Measurements from ENCODE around the gene PRKCE.

PRKCE gene

DNA sequence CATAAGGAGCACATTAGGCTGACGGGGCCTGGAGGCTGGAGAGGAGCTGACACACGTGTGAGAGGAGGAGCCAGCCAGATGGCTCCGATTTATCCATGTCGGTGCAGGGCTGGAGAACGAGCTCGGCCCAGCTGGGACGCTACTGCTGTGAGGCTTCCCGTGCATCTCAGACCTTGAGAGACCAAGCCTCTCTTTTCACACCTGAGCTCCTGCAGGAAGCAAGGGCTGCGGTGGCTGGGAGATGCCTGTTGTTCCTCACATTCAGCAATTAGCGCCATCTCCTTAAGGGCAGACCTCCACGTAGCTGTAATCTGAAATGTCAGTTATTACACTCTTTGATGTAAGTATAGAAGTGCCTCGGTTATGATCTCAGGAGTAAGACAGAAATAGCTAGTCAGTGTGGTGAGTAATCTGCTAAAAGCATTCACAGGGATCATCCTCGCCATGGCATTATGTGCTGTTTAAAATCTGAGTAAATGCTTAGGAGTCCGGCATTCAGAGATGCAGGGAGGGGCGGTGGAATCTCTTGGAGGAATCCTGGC, 107.9 kb downstream of the PRKCE start:
- DNase-seq: no peak

DNA sequence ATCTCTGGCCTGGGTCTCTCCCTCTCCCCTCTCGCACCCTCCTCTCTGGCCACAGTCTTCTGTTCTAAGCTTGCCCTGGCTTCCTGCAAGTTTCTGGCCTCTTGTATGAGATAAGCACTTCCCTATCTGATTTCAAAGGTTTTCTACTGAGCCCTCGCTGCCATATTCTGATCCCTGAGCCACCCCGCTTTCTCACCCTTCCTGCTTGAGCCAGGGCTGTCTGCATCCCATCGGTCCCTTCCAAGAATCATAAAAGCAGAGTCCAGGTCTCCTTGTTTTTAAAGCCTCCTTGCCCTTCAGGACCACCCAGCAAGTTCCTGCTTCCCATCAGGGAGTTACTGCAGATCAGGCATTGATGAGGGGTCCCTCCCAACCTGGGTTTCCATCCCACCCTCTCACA, 110.2 kb downstream of the PRKCE start:
- DNase-seq: no peak

DNA sequence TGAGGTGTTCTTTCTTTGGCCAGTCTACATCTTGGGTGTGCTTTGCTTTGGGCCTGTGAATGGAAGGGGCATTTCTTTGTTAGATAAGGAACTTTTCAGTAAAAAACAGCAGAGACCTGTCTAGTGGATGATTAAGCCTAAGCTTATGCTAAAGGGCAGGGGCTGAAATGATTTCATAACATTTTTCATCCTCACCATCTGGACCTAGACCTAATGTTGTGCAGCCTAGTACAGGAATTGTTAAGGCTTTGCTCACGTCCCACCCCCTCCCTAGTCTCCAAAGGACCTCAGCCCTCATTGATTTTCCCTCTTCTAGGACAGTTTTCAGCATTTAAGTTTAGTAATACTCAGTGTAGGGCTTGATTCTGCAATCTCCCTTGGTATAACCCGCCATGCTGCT, 111.8 kb downstream of the PRKCE start:
- no peak for DNase-seq

DNA sequence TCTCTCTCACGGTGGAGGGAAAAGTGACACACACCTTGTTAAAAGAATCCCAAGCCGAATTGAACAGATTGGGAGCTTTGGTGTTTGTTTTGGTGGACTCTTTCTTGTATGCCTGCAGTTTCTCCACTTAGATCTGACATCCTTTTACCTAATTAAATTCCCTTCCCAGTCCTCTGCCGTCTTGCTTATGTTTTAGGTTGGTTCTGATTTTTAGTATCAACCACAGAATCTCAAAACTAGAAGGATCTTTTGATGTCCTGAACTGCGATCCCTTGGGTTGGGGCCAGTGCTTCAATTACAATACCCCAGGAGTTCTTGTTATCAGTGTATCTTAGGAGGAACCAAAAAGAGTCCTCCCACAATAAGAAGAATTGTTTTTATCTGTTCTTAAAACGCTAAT, 112.3 kb downstream of the PRKCE start:
- no peak for DNase-seq

DNA sequence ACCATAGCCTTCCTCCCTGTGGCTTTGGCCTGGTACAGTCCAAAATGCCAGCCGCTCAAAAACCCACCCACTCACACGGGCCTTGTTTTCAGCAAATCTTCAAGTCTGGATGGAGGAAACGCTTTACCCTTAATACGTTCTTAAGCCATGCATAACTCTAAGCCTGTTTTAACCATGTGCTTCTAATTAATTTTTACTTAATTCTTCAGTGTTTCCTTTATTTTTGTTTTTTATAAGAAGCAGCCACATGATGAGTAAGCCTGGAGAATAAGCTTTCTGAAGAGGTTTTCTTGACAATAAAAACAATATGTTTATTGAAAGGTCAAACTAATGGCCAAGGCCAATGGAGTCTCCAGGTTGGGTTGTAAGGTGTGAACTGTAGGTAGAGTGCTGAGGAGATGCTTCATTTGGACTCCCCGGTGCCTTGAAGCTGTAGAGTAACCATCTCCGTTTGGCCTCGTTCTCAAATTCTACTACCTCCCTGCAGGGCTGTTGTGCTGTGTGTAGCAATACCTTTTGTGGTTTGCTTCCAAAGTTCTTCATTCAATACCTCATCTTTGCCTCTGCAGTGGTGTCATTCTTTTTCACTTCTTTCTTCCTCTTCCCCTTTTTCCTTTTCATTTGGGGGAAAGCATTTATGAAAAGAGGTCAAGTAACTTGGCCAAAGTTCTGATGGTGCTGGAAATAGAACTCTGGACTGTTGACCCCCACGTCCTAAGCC, 113.7 kb downstream of the PRKCE start:
- DNase-seq: no peak

DNA sequence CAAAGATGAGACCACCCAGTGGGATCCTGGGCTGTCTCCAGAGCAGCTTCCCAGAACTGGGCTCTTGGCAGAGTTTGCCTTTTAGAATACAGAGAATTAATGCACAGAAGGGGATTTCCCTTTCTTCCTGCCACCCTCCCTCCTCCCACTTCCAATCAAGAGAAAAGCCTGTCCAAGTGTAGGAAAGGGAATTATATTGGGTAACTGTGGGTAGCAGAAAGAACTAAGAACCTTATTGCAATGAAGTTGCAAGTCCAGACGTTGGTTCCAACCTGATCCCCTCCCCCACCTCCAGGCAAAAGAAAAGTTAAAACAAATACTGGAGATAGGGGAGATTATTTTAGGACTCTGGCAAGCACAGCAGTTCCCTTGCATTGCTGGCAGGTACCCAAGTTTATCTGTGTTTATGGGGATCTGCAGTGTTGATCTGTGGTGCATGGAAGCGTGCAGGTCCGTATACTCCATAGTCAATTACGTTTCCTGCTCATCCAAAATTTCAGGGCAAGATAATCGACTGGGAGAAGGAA, 114.3 kb downstream of the PRKCE start:
- no peak for DNase-seq

DNA sequence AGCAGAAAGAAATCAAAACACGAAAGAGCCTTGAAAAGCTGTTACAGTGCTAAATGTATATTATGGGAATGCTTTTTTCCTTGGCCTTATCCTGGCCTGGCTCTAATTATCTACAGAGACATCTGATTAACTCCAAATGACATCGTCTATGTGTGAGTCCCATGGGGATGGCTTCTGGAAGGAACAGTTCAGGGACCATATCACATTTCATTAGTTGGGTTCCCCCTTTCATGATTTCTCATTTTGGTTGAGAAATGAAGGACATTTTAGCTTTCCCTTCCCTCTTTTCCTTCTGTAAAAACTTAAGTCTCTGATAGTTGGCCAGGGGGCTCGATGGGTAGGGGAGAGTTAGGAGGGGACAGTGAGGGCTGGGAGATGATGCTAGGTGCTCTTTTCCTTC, 116.7 kb downstream of the PRKCE start:
- DNase-seq: no peak

DNA sequence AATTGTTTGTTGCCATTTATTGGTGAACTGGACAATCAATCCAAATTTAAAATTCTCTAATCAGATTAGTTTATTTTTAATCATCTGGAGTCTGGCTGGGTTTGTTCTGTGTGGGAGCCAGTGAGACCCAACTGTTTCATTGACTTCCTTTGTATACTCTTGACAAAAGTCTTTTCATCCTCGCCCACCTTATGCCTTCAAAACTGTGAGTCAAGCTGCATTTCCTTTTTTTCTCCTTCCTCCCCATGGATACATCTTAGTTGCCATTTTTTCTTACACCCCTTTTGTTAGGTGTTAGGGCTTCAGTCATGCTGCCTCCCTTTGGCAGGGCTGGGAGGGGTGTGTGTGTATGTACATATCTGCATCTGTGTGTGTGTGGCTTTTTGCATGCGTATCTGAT, 117.6 kb downstream of the PRKCE start:
- DNase-seq: no peak

DNA sequence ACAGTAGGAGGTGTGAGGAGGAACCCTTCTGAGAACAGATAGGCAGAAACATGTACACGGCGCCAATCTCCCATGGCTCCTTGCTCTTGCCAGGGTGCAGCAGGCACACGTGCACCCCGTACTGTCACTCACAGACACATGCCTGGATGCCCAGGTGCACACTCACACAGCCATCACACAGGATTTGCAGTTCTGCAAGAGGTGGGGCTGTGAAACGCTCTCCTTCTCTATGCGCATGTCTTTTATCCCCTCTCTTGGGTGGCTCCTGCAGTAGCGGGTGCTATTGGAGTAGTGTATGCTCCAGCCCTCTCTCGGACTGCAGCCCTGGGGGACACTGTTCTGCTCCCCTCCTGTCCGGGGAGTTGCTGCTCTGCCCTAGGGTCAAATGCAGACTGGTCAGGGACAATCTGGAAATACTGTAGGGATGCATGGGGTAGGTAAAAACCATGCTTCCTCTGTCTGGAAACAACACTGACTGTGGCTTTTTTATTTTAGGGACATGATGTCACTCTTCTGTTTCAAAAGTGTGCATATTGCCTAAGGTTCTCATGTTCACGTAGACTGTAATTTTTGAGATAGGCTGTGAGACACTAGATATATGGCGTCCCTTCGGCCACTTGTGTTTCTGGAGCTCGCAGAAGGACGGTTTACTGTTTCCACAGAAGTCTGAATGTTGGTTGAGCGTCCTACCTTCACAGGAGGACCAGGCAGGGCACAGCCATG, 118.5 kb downstream of the PRKCE start:
- no peak for DNase-seq

DNA sequence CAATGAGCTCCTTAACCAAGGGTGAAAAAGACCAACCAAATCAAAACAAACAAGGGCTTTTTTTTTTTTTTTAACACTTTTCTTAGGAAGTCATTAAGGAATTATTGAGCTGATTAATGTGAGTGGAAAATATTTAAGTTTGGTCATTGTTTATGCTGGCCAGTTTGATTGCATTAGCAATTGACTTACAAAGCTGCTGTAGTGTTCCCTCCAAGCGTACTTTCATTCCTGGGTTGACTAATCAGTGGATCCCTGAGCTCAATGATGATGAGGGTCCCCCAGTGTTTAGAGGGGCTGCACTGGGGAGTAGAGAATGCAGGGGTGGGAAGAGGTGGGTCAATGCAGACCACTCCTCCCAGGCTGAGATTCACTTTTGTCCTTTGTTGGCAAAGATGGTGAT, 119.3 kb downstream of the PRKCE start:
- no peak for DNase-seq

DNA sequence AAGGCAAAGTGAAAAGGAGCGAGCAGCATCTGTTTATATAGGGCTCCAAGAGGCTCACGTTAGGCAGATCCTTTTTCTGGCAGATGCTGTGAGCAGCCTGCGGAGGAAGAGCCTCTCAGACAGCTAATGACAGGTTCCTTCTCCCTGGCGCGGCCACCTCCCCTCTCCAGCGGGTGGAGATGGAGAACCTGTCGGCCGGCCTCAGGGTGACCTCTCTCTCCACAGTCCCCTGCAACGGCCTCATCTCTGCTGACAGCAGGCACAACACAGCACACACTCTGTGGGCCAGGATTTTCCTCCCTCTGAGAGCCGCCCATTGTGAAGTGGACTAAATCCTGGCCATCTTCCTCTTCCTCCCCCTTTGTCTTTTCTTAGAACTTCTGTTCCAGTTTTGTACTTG, 119.8 kb downstream of the PRKCE start:
- DNase-seq: no peak

DNA sequence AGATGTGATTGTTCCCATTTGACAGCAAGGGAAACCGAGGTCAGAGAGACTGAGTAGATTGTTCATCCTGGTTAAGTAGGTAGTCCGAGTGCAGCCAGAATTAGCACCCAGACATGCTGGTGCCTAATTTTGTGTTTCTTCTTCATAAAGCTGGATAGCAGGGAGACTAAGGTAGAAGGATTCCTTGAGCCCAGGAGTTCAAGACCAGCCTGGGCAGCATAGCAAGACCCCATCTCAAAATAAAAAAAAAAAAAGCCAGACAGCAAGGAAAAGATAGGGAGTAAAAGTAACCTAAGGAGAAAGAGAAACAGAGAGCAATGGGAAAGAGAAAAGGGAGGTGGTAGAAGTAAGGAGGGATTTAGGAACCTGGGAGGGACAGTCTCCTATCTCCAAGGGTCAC, 120.6 kb downstream of the PRKCE start:
- DNase-seq: no peak

DNA sequence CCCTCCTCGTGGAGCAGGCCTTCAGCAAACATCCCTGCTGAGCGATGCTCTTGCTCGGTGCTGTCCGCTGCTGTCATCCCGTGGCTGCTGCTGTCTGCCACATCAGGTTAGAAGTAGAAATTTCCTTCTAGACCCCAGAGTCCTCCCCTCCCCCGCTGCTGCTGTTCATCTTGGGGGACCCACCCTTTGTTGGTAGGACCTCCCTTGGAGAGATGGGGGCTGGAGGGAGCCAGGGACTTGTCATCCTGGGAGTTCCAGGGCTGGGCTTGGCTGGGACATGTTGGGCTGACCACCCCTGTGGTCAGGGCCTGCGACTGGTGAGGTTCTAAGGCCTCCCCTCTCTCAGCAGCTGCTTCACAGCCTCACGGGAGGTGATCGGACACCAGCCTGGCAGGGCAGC, 122.4 kb downstream of the PRKCE start:
- no peak for DNase-seq

DNA sequence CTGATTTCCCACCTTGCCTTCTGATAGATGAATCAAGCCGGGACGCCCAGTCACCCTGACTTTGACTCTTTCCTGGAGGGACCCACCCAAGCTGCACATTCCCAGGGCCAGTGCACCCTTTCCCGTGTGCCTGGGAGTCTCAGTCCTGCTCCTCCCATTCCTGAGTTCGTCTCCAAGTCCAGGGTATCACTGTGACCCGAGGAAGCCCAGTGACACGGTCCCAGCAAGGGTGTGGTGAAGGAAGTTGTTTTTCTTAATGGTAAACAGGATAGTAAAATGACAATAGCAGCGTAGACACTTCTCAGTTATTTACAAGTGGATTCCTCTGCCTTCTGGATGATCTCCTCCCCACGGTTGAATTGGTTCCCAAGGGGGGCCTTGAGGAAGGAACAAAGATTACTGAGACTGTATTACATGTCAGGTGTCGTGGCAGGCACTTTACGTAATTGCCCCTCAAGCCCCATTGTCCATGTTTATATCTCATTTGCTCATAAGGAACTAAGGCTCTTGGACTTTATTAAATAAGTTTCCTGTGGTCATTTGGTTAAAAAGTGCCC, 123.3 kb downstream of the PRKCE start:
- DNase-seq: no peak

DNA sequence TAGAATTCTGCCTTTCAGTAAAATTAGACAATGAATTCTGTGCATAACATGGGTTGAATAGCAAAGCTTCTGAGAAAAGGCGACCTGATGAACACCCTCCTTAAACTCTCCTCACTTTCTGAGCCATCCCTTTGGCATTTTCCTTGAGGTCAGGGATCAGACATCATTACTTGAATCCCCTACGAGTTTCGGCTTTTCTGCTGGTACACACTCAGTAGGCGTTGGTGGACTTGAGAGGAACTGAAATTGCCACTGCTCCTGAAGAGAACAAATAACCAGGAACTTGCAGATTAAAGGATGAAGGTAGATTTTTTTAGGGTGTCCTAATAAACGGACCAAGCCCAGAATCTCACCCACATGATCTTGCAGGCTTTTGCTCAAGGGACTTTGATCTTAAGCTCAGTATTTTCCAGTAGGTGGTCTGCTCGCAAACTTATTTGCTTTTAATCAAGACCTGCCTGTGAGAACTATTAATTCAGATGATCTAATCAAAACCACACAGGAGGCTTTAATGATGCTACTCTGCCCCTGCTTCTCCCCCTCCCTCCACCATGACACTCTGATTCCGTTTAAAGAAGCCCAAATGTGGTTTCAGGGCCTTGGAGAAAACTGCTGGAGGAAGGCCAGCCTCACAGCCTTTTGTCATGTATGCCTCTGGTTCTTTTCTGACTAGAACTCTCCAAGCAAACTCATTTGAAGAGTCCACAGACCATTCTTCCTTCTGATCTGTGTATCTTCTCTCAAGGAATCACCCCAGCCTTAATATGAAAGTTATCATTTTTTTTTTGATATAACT, 124.9 kb downstream of the PRKCE start:
- DNase-seq: no peak

DNA sequence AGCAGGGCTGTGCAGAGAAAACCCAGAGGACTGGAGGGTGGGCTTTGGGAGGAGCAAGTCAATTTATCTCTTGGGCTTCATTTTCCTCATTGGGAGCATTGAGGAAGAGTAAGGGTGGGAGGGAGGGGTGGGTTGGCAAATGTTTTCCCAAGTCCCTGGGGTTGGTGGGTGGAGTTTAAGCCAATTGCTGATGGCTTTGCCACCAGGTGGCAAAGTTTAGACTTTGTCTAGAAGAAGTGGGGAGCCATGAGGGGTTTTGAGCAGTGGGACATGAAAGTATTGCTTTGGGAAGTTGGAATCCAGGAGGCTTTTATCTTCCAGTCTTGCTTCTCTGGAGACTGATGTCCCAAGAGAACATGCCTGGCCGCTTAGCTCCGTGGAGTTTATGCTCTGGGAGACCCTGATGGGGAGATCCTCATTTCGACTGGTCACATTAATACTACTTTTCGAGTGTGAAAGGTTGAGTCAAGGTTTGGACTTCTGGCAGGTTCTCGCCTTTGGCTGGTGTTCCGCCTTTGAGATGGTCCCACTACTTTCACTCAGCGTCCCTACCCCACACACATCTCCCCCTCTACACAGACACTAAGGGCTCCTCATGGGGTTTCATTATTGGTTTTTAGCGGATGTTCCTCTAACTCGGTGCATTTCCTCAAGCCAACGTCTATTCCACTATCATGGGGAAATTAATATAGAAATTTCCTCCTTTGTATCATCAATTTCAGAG, 126.7 kb downstream of the PRKCE start:
- DNase-seq: no peak

DNA sequence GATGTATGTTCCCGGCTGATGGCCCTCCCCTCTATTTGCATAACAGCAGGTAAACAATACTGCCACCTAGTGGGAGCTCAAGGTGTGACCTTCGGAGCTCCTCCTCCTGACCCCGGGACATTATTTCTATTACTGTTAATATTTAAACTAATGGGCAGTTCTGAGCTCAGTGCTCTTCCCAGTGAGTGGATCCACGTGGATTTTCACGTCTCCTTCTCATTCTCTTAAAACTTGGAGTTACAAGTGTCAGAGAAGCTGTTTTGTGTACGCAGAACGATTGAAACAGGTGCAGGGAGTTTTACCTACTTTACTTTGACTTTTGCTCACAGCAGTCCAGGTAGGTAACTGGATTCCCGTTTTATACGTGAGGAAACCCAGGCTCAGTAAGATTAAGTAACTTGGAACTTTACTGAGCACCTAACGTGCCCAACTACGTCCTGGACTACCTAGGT, 127.3 kb downstream of the PRKCE start:
- peak; percentile 10 for DNase-seq

DNA sequence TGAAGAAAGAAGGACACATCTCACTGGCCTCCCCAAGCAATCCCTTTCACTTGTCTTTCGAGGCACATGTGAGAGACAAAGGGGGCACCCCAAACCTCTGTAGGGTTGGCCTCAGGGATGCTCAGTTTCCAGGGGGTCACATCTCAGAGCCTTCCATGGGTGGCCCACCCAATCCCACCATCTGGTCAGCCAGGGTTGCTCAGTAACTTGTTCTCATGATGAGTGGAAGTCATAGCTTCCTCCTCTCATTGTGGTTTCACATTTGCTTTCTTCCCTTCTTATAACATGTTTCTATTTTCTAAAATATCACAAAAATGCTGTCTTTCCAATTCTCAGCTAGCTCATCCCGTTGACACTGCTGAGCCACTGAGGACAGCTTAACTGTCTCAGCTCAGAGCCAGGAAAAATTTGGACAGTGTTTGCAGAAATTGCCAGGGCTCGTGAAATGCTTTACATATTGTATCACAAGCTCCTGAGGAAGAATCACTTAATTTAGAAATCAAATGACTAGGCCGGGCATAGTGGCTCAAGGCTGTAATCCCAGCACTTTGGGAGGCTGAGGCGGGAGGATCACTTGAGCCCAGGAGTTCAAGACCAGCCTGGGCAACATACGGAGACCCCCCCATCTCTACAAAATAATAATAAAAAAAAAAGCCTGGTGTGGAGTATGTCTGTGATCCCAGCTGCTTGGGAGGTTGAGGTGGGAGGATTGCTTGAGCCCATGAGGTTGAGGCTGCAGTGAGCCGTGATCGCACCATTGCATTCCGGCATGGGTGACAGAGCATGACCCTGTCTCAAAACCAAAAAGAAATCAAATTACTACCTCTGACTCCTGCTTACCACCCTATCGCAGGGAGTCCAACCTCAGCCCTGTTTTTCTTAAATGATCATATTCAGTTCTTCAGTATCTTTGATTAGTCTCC, 129.3 kb downstream of the PRKCE start:
- DNase-seq: no peak

DNA sequence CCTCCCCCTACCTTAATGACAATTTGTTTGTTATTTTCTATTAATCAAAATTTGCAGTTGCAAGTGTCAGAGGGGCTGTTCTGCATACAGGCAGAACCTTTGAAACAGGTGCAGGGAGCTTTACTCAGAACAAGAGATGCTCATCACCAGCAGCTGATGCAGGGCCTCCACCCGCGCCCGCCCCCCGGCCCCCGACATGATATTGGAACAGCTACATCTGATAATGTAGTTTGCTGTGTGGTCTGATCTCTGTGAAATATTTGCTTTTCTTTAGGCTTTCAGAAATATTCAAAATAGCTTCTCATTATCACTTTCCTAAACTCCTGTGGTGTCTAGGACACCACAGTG, 130.0 kb downstream of the PRKCE start:
- DNase-seq: no peak

DNA sequence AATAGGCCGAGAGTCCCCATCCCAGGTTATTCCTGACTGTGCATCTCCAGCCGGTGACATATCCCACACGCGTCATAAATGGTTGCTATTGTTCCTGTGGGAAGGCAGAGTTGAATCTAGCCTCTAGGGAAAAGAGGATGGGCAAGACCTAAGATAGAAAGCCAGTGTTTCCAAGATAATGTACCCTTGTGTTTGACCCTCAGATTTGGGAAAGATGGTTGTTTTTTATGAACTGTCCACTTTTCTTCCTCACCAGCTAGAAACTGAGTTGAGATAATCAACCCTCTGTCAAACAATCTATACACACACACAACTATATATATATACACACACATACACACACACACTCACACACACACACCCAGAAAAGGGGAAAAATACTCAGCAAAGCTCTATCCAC, 131.0 kb downstream of the PRKCE start:
- no peak for DNase-seq

DNA sequence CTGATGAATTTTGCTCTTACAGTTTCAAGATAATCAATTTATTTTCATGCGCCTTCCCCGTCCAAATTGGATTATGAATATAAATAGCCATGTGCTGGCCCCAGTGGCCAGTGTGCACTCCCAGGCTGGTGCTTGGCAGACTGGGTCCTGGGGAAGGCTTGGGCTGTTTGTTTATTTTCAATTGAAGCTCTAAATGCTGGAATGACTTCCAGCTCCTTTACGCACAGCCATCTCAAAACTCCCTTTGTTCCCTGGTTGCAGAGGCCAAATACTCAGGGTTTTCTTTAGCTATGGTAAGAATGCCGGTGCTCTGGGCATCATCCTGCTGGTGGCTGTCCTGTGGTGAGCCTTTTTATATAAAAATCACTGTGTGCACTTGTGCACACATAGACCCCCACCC, 131.5 kb downstream of the PRKCE start:
- no peak for DNase-seq

Data from GF-D8 (cell line).